Heart right ventricle (tissue), 16 donors: ENCODE data around the gene SLC25A13. TPM values are rescaled to one million over a fixed set of nuclear protein-coding genes. Genes with fewer than 3 reads are reported as not detected.

Experiments used
- ATAC-seq, 8 donors: fragments of 200-7000 bp; cut with Tn5 transposase; one replicate each; pipeline ENCODE4 v1.9.1; 2020; ENCODE audit warnings: mild to moderate bottlenecking in 8 of 8, moderate library complexity in 8 of 8, moderate number of reproducible peaks in 1 of 8
- DNase-seq, 2 donors: peaks; one replicate each; pipeline ENCODE4 v3.0.0-alpha.2; 2020
- H3K27ac ChIP-seq, 10 donors: fragments of 200-600 bp; sonication (generic) in 2 of 10; one replicate each; pipeline versions ENCODE4 v1.5.0 to v1.8.0; 2020 to 2022; ENCODE audit warnings: mild to moderate bottlenecking in 3 of 10
- H3K27me3 ChIP-seq, 7 donors: fragments of 200-600 bp; one replicate each; pipeline ENCODE4 v1.8.0; 2021 to 2022; ENCODE audit warnings: mild to moderate bottlenecking in 2 of 7
- H3K36me3 ChIP-seq, 9 donors: fragments of 200-600 bp; sonication (generic) in 1 of 9; one replicate each; pipeline versions ENCODE4 v1.5.0 to v1.8.0; 2020 to 2022; ENCODE audit warnings: mild to moderate bottlenecking in 2 of 9
- H3K4me1 ChIP-seq, 9 donors: fragments of 200-600 bp; sonication (generic) in 1 of 9; one replicate each; pipeline versions ENCODE4 v1.5.0 to v1.8.0; 2020 to 2022; ENCODE audit warnings: mild to moderate bottlenecking in 4 of 9
- H3K4me3 ChIP-seq, 10 donors: fragments of 200-600 bp; sonication (generic) in 2 of 10; one replicate each; pipeline versions ENCODE4 v1.5.0 to v1.8.0; 2020 to 2022; ENCODE audit warnings: mild to moderate bottlenecking in 7 of 10, moderate library complexity in 2 of 10
- H3K9me3 ChIP-seq, 11 donors: fragments of 200-600 bp in 10 of 11; sonication (generic) in 2 of 11; one replicate each; pipeline versions ENCODE4 v1.5.0 to v1.8.0; 2013 to 2022; ENCODE audit warnings: mild to moderate bottlenecking in 2 of 11, control low read depth in 1 of 11, moderate library complexity in 1 of 11
- WGBS, 2 donors: extraction: QIAGEN DNeasy Blood & Tissue Kit; methylation state at CpG; one replicate each; pipeline ENCODE4 v1.1.7; 2013; ENCODE audit warnings: inconsistent platforms in 1 of 2; 5-methylcytosine and 5-hydroxymethylcytosine counted together
- intact Hi-C, 10 donors: fragments of 100-400 bp; cut with DNase I; formaldehyde crosslinking; loops; one replicate each; pipeline versions ENCODE4 v1.11.1 to v1.14.2; 2022
- polyA plus RNA-seq, 2 donors: library from polyadenylated mRNA; stranded (reverse); fragments of 200-250 nt; gene quantifications; one replicate each; pipeline ENCODE4 v1.2.3, GENCODE V29; 2013
- total RNA-seq, 10 donors: library from RNA; stranded (reverse); fragmentation: NEBNext Ultra II Directional in 3 of 10; extraction: Animal tissue kit (Norgen Biotek cat#: 25700) in 3 of 10; gene quantifications; one replicate each; pipeline versions ENCODE4 v1.2.1 to v1.2.4, GENCODE V29; 2021 to 2023
- TF ChIP-seq, protein P1 (sequence below), 9 donors: fragments of 200-600 bp; sonication (generic) in 2 of 9; IDR thresholded peaks; one replicate each; pipeline versions ENCODE4 v1.5.0 to v1.8.0; 2021 to 2022; ENCODE audit warnings: antibody characterized with exemption in 9 of 9, mild to moderate bottlenecking in 5 of 9, moderate library complexity in 1 of 9
- donor health status: Arrhythmogenic right ventricular cardiomyopathy.
- donor health status: ischemic (EF 13 %, LVEDD 7.1; RV severe dilation, severe dysfunction).
- donor health status: healthy with polysubstance abuse.
- donor health status: DM: no; HTN: yes; CAD: no.
- donor health status: DM: no; HTN: no; CAD: no.
- donor health status: ischemic (EF 25% LVEDD 6.9; RV normal size, moderate dysfunction).
- donor health status: ischemic (EF 25% LVEDD 5.7; RV mildly dilated, moderate dysfunction).
- donor health status: healthy.
- donor health status: DM: yes; HTN: yes; CAD: no.
- donor health status: Ischemic cardiomyopathy.
- donor health status: ischemic (EF 35%, LVEDD 5.7; RV mildly dilated, moderate dysfunction).
- donor health status: nonischemic (EF 11% LVEDD 7.7; RV severe dilation, severe dysfunction).
- donor health status: DM: yes; HTN: yes; CAD: no.
- donor health status: PGD.
- donor health status: ischemic (EF 29% LVEDD 5.4; RV normal size, mild dysfunction).
- donor health status: nonischemic (EF 23%, LVEDD 6.1; RV moderate dilation, normal function).

Gene SLC25A13
- total and polyA plus RNA-seq, 12 donors, result 5.2 to 15.3 (median 8.7) TPM

DNA sequence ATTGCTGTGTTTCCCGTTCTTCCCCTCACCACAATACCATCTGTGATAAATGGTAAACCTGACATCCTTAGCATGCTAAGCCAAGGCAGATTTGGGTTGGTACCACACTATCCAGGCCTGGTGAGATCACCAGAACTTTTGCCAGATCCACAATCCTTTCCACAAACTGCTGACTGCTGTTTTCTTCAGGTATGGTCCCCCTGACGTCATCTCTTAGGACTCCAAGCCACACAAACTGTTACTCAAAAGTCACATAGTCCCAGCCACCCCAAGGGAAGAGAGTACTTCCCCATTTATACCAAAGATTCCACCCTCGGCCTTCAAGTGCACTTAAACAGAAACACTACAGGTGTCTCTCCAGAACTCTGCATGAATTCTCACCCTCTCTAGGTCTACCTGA, 34.8 kb downstream of the SLC25A13 start:
- no peak for DNase-seq
- peak in 2 of 8 donors; percentile 26 to 27 for ATAC-seq
- H3K4me1 ChIP-seq, result peaks cover 0 to 38% (median 21%) of the 10 kb centered on the region in 9 donors
- H3K27me3 ChIP-seq, result no peaks in the 10 kb centered on the region
- no peak overlapping the region for H3K27ac ChIP-seq
- no peaks in the 10 kb centered on the region for H3K9me3 ChIP-seq
- 75 to 92% methylated on average over 3 of the region's 3 CpGs for WGBS, 2 donors
- no peak overlapping the region for H3K4me3 ChIP-seq
- intact Hi-C loops, result no loop called here
- H3K36me3 ChIP-seq, result no peaks in the 10 kb centered on the region
- TF ChIP-seq, protein P1, sequence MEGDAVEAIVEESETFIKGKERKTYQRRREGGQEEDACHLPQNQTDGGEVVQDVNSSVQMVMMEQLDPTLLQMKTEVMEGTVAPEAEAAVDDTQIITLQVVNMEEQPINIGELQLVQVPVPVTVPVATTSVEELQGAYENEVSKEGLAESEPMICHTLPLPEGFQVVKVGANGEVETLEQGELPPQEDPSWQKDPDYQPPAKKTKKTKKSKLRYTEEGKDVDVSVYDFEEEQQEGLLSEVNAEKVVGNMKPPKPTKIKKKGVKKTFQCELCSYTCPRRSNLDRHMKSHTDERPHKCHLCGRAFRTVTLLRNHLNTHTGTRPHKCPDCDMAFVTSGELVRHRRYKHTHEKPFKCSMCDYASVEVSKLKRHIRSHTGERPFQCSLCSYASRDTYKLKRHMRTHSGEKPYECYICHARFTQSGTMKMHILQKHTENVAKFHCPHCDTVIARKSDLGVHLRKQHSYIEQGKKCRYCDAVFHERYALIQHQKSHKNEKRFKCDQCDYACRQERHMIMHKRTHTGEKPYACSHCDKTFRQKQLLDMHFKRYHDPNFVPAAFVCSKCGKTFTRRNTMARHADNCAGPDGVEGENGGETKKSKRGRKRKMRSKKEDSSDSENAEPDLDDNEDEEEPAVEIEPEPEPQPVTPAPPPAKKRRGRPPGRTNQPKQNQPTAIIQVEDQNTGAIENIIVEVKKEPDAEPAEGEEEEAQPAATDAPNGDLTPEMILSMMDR (IDR thresholded peaks at IDR 0.05), result no peak

- WGBS, 2 donors, result 55 to 65% methylated on average over 3 of the region's 3 CpGs
- intact Hi-C loops, result no loop called here
- Histone ChIP-seq H3K27me3 (no peaks in the 10 kb centered on the region), H3K4me1 (peaks cover 0 to 38% (median 21%) of the 10 kb centered on the region in 9 donors), H3K36me3 (no peaks in the 10 kb centered on the region), H3K4me3 (no peak overlapping the region), H3K9me3 (no peaks in the 10 kb centered on the region), H3K27ac (peak overlapping the region in 2 of 10 donors; percentile 32 to 35)
- TF ChIP-seq, protein P1 (IDR thresholded peaks at IDR 0.05), result no peak
- ATAC-seq (peak in 4 of 8 donors; percentile 33 to 56 (median 40)), DNase-seq (no peak)
Measured at GRCh38 chr7:96285579-96285978, 36.3 kb downstream of the SLC25A13 start.

GRCh38 chr7:96284835-96285234, 37.1 kb downstream of the SLC25A13 start:
- H3K4me3 ChIP-seq, result no peak overlapping the region
- TF ChIP-seq, protein P1 (IDR thresholded peaks at IDR 0.05), result no peak
- H3K9me3 ChIP-seq, result no peaks in the 10 kb centered on the region
- H3K27me3 ChIP-seq, result no peaks in the 10 kb centered on the region
- intact Hi-C loops, result no loop called here
- ATAC-seq (no peak), DNase-seq (no peak)
- peak overlapping the region in 1 of 10 donors; percentile 2 for H3K27ac ChIP-seq
- H3K4me1 ChIP-seq, result peaks cover 0 to 38% (median 21%) of the 10 kb centered on the region in 9 donors
- no peaks in the 10 kb centered on the region for H3K36me3 ChIP-seq
- WGBS, 2 donors, result 86 to 91% methylated on average over 3 of the region's 3 CpGs

- ATAC-seq (no peak), DNase-seq (no peak)
- Histone ChIP-seq H3K4me1 (peaks cover 0 to 38% (median 21%) of the 10 kb centered on the region in 9 donors), H3K36me3 (no peaks in the 10 kb centered on the region), H3K27ac (no peak overlapping the region), H3K27me3 (no peaks in the 10 kb centered on the region), H3K9me3 (no peaks in the 10 kb centered on the region), H3K4me3 (no peak overlapping the region)
- TF ChIP-seq, protein P1 (IDR thresholded peaks at IDR 0.05), result no peak
- WGBS, 2 donors, result 99 to 100% methylated on average over 2 of the region's 2 CpGs
- intact Hi-C loops, result no loop called here
Measured at GRCh38 chr7:96284240-96284639, 37.7 kb downstream of the SLC25A13 start.
